Ectodermal cell (in vitro differentiated cells): ENCODE data around the gene FUT6.

Source experiments
- H3K27ac ChIP-seq: 2 replicates; pipeline ENCODE4 v1.7.0; 2013; ENCODE audit warnings: mild to moderate bottlenecking, low read depth, low read length; ENCODE audit not compliant: insufficient read depth, poor library complexity, severe bottlenecking
- H3K27me3 ChIP-seq: 2 replicates; pipeline ENCODE4 v1.7.0; 2013; ENCODE audit warnings: mild to moderate bottlenecking, low read length; ENCODE audit not compliant: insufficient read depth, control insufficient read depth, poor library complexity, severe bottlenecking
- H3K36me3 ChIP-seq: one replicate; pipeline ENCODE4 v1.7.0; 2013; ENCODE audit warnings: low read length; ENCODE audit not compliant: control insufficient read depth, insufficient read depth
- H3K4me1 ChIP-seq: one replicate; pipeline ENCODE4 v1.7.0; 2013; ENCODE audit warnings: low read length; ENCODE audit not compliant: control insufficient read depth, insufficient read depth
- H3K4me3 ChIP-seq: 2 replicates; pipeline ENCODE4 v1.7.0; 2013; ENCODE audit warnings: low read depth, low read length, control low read depth; ENCODE audit not compliant: insufficient read depth
- H3K9me3 ChIP-seq: 2 replicates; pipeline ENCODE4 v1.7.0; 2013; ENCODE audit warnings: mild to moderate bottlenecking, low read length, moderate library complexity; ENCODE audit not compliant: control insufficient read depth
- WGBS, 2 experiments: methylation state at CpG; one replicate each; pipeline ENCODE4 v1.1.7; 2013; ENCODE audit warnings: missing lambda C conversion rate in 2 of 2; 5-methylcytosine and 5-hydroxymethylcytosine counted together

FUT6 gene

GRCh38 chr19:5790559-5791520 is 48.7 kb downstream of the FUT6 start, which contains the start of gene DUS3L:
Gene DUS3L (minus strand): TSS chr19:5791163. CDS start chr19:5791141, 22 bp downstream.
- Histone ChIP-seq H3K9me3 (no peaks in the 10 kb centered on the region), H3K27ac (peak within 1 kb of the TSS; percentile 95), H3K36me3 (peaks cover 31% of the 10 kb centered on the region), H3K4me3 (peak within 1 kb of the TSS; percentile 76), H3K27me3 (no peaks in the 10 kb centered on the region), H3K4me1 (no peaks in the 10 kb centered on the region)
- 11% methylated on average over 72 of the region's 72 CpGs for WGBS, 2 experiments

GRCh38 chr19:5789886-5790558 is 49.5 kb downstream of the FUT6 start:
- H3K4me1 ChIP-seq, result no peaks in the 10 kb centered on the region
- H3K36me3 ChIP-seq, result peaks cover 38% of the 10 kb centered on the region
- no peaks in the 10 kb centered on the region for H3K27me3 ChIP-seq
- H3K4me3 ChIP-seq, result peak overlapping the region; percentile 76
- WGBS, 2 experiments, result 85% methylated on average over 26 of the region's 26 CpGs
- H3K27ac ChIP-seq, result no peak overlapping the region
- H3K9me3 ChIP-seq, result no peaks in the 10 kb centered on the region

GRCh38 chr19:5789351-5789761 is 50.1 kb downstream of the FUT6 start:
- H3K9me3 ChIP-seq, result no peaks in the 10 kb centered on the region
- WGBS, 2 experiments, result 95 to 96% methylated on average over 39 of the region's 39 CpGs
- no peak overlapping the region for H3K4me3 ChIP-seq
- H3K27me3 ChIP-seq, result no peaks in the 10 kb centered on the region
- H3K36me3 ChIP-seq, result peaks cover 38% of the 10 kb centered on the region
- H3K4me1 ChIP-seq, result no peaks in the 10 kb centered on the region
- H3K27ac ChIP-seq, result no peak overlapping the region

DNA sequence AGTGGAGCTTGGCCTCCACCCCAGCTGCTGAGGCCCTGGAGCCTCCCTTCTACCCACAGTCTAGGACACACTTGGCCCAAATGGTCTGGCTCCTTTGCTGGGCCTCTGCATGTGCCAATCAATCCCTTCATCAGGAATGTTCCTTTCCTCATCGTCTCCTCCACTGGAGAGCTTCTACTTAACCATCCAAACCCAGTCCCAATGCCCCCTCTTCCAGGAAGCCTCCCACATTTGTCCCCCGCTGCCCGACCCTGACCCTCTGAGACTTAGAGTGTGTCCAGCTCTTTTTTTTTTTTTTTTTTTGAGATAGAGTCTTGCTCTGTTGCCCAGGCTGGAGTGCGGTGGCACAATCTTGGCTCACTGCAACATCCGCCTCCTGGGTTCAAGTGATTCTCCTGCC is 51.1 kb downstream of the FUT6 start:
- Histone ChIP-seq H3K4me3 (no peak overlapping the region), H3K27me3 (no peaks in the 10 kb centered on the region), H3K27ac (no peak overlapping the region), H3K9me3 (no peaks in the 10 kb centered on the region), H3K36me3 (peaks cover 38% of the 10 kb centered on the region), H3K4me1 (no peaks in the 10 kb centered on the region)
- WGBS, 2 experiments, result 89 to 97% methylated on average over 5 of the region's 5 CpGs

- H3K27me3 ChIP-seq, result no peaks in the 10 kb centered on the region
- H3K4me1 ChIP-seq, result no peaks in the 10 kb centered on the region
- no peak overlapping the region for H3K4me3 ChIP-seq
- H3K9me3 ChIP-seq, result no peaks in the 10 kb centered on the region
- peaks cover 38% of the 10 kb centered on the region for H3K36me3 ChIP-seq
- H3K27ac ChIP-seq, result no peak overlapping the region
- 95% methylated on average over 39 of the region's 39 CpGs for WGBS, 2 experiments
Observed at GRCh38 chr19:5787409-5788182, 51.9 kb downstream of the FUT6 start.

DNA sequence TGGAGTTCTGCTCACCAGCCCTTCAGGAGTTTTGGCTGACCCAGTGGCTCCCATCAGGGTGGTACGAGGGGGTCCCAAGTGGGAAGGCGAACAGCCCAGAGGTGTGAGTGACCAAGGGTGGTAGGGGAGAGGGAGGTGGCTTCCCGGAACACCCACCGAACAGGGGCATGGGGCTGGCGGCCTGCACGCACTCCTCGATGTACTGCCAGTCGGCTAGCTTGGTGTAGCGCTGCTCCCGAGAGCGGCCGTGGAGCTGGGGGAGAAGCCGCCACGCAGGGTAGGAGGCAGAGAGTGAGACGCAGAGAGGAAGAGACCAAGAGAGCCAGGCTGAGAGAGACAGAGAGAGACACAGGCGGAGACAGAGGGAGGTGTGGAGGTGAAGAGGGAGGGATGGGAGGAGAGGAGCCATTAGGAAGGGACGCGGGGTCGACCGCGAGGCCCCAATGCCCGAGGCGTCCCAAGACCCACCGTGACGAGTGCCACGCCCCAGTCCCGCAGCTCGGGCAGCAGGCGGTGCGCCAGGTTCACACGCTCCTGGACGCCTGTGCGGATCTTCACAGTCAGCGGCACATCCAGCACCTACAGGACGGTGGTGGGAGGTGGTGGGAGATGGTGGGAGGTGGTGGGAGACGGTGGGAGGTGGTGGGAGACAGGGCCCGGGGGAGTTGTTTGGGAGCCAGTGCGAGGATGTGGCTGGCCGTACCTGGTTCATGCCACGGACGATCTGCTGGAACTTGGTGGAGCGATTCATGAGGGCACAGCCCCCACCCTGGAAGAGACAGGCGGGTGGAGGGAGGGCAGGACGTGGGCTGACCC is 52.7 kb downstream of the FUT6 start:
- Histone ChIP-seq H3K4me1 (no peaks in the 10 kb centered on the region), H3K27ac (no peak overlapping the region), H3K9me3 (no peaks in the 10 kb centered on the region), H3K4me3 (no peak overlapping the region), H3K27me3 (no peaks in the 10 kb centered on the region), H3K36me3 (peaks cover 38% of the 10 kb centered on the region)
- 95 to 96% methylated on average over 44 of the region's 44 CpGs for WGBS, 2 experiments

DNA sequence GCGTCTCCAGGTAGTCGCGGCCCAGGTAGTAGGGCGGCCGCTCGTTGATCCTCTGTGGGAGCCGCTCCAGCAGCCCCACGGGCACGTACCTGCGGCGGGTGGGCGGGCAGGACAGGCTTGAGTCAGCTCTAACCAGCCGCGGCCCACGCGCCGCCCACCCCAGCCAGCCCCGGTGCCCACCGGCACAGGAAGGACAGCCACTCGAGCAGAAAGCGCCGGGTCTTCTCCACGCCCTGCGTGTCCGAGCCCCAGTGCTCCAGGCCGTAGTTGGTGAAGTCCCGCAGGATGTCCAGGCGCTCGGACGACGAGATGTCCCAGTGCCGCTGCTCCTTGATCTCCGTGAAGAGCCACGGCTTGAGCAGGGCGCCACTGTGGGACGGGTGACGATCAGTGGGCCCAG is 54.1 kb downstream of the FUT6 start:
- no peak overlapping the region for H3K27ac ChIP-seq
- peaks cover 38% of the 10 kb centered on the region for H3K36me3 ChIP-seq
- H3K27me3 ChIP-seq, result no peaks in the 10 kb centered on the region
- WGBS, 2 experiments, result 96% methylated on average over 37 of the region's 37 CpGs
- no peak overlapping the region for H3K4me3 ChIP-seq
- no peaks in the 10 kb centered on the region for H3K4me1 ChIP-seq
- no peaks in the 10 kb centered on the region for H3K9me3 ChIP-seq

- Histone ChIP-seq H3K4me1 (no peaks in the 10 kb centered on the region), H3K27me3 (no peaks in the 10 kb centered on the region), H3K4me3 (no peak within 1 kb of the TSS), H3K9me3 (no peaks in the 10 kb centered on the region), H3K36me3 (peaks cover 35% of the 10 kb centered on the region), H3K27ac (no peak within 1 kb of the TSS)
- WGBS, 2 experiments, result 93 to 96% methylated on average over 15 of the region's 15 CpGs
Observed at GRCh38 chr19:5784581-5785147, 54.8 kb downstream of the FUT6 start, which contains the start of gene PRR22. Gene PRR22 (minus strand): TSS chr19:5784746. CDS start chr19:5784660, 86 bp downstream.
